NCI-H146 treated with DMSO at 0.1 percent for 48 hours (cell line): ENCODE measurements around the gene CA7.

Source experiments
- DNase-seq: peaks from one replicate; lab custom pipeline; 2025; ENCODE audit not compliant: unreplicated experiment; lab: John Stamatoyannopoulos, UW

CA7 gene

DNA sequence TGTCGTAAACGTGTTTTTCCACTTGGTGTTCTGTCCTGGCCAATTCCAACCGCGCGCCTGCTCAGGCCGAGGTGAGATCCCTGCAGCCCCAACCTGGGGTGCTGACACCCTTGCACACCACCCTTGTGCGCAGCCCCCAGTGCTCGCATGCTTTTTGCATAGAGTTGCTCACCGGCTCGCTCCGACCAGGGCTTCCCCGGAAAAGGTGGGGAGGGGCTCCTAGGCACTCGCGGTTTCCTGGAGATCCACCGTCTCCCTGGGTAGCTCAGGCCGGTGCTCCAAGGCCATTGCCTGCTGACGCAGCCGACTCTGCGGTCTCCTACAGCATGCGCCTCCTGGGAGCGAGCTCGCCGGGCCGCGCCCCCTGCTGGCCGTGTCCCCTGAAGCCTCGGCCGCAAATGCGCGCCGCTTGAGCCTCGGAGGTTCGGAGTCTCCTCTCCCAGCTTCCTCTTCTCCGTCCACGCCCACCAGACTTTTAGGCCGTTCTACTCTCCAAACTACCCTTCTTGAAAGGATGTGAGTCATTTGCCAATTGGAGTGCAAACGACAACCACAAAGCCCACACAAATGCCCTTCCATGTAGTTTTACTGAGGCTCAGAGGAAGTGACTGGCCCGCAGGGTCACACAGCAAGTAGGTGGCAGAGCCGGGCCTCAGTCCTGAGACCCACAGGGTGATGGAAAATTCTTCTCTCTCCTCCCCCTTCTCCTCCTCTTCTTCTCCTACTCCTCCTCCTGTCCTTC lies 28.9 kb downstream of the CA7 start:
- DNase-seq = peak; percentile 49

GRCh38 chr16:66873685-66874055 lies 29.5 kb downstream of the CA7 start:
- DNase-seq = no peak

DNA sequence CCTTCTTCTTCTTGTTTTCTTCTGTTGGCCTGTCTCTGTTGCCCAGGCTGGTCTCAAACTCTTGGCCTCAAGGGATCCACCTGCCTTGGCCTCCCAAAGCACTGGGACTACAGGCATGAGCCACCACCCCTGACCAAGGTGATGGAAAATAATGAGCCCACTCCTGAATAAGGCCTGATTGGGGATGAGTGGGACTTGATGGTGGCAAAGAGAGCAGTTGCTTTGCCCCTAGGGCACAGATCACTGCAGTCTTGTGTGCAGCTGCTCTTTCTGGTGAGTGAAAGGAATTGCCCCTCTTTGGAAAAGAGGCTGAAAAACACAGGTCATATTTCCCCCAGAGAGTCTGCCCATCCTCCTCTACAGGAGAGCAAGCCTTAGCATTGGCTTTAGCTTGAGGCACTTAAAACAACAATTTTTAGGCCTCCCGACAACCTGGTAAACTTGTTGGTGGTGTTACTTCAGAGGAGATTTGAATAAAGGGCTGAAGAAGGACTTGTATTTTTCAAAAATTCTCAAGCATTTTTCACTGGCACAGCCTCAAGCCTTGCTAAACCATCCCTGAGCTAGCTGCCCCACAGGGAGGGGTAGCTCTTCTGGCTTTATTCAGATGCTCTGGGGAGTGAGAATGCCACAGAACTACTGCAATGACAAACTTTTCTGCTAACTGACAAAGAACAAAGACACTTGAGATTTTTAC lies 30.0 kb downstream of the CA7 start:
- no peak for DNase-seq

DNA sequence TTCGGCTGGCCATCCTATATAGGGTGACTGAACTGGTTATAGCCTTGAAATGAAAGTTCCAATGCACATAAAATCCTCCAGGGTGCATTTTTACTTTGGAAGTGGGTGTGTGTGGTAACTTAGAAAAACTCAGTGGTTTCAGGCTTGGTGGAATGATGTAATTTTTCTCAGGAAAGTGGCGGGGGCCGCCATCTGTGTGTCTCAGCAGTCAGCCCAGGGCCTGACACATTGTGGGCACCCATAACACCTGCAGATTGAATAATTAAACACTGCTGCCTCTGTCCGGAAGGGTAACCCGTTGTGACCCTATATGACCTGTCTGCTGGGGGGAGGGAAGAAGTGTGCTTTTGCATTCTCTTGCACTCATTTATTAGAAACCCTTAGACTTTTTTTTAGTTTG lies 33.9 kb downstream of the CA7 start:
- no peak for DNase-seq

- peak; percentile 86 for DNase-seq
Measured at GRCh38 chr16:66880288-66881013, 36.2 kb downstream of the CA7 start, which contains the start of gene PDP2. Gene PDP2, plus strand, starts transcription at chr16:66880515. Its CDS starts 3,770 bp downstream, at chr16:66884285.

DNA sequence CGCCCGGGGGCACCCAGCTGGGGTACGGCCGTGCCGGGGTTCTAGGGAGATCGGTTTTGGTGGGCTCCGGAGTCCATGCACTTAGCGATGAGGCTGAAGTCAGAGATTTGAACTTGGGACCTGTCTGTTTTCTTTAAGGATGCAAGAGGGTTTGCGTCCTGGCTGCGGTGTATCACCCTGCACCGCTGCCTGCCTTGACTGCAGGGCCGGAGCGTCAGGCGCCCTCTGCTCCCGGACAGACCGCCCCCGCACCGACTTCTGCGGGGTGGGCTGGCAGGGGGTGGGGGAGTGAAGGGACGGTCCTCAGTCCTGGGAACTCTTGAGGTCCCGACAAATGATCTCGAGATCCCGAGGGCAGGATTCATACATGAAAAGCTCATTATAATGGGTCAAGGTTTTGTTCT lies 36.8 kb downstream of the CA7 start:
- peak; percentile 0 for DNase-seq

DNA sequence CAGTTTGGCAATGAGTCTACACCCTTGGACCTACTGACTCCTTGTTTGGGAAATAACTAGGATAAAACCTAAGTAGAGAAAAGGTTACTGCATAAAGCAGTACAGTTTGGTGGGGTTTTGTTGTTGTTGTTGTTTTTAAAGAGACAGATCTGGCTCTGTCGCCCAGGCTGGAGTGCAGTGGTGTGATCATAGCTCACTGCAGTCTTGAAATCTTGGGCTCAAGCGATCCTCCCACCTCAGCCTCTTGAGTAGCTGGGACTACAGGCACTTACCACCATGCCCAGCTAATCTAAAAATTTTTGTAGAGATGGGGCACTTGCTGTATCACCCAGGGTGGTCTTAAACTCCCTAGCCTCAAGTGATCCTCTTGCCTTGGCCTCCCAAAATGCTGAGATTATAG lies 37.3 kb downstream of the CA7 start:
- DNase-seq = no peak

- no peak for DNase-seq
Measured at GRCh38 chr16:66881964-66882508, 37.8 kb downstream of the CA7 start.

DNA sequence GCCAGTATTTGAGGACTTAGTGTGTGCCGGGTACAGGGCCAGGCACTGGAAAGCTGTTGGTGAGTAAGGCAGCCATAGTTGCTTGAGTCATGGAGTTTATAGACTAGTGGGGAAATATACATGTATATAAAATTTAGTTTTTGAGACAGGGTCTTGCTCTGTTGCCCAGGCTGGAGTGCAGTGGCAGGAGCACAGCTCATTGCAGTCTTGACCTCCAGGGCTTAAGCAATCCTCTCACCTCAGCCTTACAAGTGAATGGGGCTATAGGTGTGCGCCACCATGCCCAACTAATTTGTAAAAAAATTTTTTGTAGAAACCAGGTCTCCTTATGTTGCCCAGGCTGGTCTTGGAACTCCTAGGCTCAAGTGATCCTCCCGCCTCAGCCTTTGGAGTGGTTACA lies 38.5 kb downstream of the CA7 start:
- DNase-seq = no peak

- DNase-seq = no peak
Measured at GRCh38 chr16:66885491-66885890, 41.3 kb downstream of the CA7 start.

- DNase-seq = no peak
Measured at GRCh38 chr16:66886321-66886720, 42.1 kb downstream of the CA7 start.

GRCh38 chr16:66886914-66887313 lies 42.7 kb downstream of the CA7 start:
- DNase-seq = no peak

DNA sequence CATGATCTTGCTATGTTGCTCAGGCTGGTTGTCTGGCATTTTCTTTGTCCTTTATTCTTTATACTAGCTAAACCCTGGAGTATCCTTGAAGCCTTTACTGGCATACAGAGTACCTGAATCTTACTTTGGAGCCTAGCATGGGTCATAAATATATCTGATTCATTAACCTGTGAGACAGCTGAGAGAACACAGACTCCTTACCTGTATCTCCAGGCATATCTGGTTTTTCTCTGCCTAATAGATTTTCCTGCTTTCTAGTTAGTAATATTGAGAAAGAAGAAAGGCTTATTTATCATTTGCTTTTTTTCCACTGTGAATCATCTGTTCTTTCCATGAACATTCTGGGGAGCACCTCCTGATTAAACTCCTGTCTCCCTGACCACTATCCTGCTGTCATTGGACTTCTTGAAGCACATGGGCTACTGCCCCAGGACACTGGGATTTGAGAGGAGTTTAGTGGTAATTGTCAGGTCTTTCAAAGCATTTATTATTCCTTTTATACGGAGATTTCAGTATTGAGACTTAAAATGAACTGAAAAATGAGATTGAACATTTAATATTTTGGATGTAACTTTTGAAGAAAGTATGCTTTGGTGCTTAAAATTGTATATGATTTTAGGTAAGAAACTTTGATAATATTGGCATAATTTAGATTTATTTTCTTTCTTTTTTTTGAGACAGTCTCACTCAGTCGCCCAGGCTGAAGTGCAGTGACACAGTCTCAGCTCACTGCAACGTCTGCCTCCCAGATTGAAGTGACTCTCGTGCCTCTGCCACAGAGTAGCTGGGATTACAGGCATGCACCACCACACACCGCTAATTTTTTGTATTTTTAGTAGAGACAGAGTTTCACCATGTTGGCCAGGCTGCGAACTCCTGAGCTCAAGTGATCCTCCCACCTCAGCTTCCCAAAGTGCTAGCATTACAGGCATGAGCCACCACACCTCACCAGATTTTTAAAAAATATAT lies 44.7 kb downstream of the CA7 start:
- DNase-seq = no peak

DNA sequence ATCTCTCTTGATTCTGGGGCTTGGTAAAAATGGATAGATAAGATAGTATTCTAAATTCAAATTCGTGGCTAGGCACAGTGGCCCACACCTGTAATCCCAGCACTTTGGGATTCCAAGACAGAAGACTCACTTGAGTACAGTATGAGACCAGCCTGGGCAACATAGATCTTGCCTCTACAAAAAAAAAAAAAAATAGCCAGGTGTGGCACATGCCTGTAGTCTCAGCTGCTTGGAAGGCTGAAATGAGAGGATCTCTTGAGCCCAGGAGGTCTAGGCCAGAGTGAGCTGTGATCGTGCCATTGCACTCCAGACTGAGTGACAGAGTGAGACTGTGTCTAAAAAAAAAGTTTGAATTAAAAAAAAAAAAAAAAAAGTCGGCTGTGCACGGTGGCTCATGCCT lies 45.4 kb downstream of the CA7 start:
- DNase-seq = no peak

DNA sequence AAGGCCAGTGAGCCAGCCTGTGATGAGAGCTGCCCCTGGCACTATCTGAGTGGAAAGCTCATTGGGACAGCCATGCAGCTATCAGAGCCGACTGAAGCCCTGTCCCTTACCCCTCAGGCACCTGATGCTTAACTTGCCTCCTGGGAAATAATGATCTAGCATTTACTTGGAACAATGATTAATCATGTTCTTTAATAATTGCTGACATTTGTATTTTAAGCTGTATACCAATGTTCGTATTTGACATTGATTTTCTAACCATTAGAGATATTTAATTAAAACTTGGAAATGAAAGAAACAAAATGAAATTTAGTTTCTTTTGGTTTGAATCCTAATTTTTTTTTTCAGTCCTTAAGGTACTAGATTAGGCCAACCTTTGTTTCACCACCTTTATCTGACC lies 46.6 kb downstream of the CA7 start:
- DNase-seq = no peak

GRCh38 chr16:66891360-66891759 lies 47.1 kb downstream of the CA7 start:
- DNase-seq = no peak

- no peak for DNase-seq
Measured at GRCh38 chr16:66891797-66892196, 47.6 kb downstream of the CA7 start.

DNA sequence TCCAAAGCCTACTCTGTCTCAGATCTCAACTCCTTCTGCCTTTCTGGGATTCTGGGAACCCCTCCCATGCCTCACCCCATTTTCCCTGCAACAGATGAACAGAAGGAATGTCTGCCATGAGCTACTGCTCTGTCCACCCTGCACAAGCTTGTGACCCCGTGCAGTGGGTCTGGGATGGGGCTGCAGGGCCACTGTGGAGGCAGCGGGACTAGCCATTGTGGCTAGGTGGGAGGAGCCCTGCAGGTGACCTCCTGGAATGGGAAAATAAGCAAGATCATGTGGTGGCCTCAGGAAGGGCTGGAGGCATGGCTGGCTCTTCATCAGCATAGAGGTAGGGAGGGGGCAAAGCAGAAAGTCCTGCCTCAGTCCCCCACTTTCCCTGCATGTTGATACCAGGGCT lies 49.8 kb downstream of the CA7 start:
- no peak for DNase-seq

- peak; percentile 2 for DNase-seq
Measured at GRCh38 chr16:66894948-66895688, 50.9 kb downstream of the CA7 start.

DNA sequence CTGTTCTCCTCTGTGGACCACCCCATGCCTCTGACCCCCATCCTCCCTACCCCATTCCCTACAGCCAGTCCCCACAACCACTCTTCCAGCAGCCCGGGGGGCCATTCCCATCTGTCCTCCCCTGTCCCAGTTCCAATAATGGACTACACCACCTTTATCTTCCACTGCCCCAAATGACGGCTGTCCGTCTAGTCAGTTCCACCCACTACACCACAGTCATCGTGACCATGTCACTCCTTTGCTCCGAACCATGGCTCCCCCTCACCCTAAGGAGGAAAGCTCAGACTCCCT lies 51.4 kb downstream of the CA7 start:
- DNase-seq = no peak
